Ascending aorta (tissue), 2 donors: Measurements from ENCODE around the gene PGA5. TPM values are rescaled to one million over a fixed set of nuclear protein-coding genes. Genes with fewer than 3 reads are reported as not detected.

ENCODE experiments used
- DNase-seq, 2 donors: peaks; one replicate each; pipeline ENCODE4 v3.0.0-alpha.2; 2019; ENCODE audit warnings: low spot score in 2 of 2
- H3K27ac ChIP-seq, 2 donors: fragments of 200-600 bp; sonication (generic); one replicate each; pipeline ENCODE4 v1.5.1; 2016 to 2017; ENCODE audit warnings: mild to moderate bottlenecking in 1 of 2
- H3K27me3 ChIP-seq: fragments of 200-600 bp; sonication (generic); one replicate; pipeline ENCODE4 v1.5.1; 2017
- H3K36me3 ChIP-seq, 2 donors: fragments of 200-600 bp; sonication (generic); one replicate each; pipeline ENCODE4 v1.5.1; 2016
- H3K4me1 ChIP-seq, 2 donors: fragments of 200-600 bp; sonication (generic); one replicate each; pipeline ENCODE4 v1.5.1; 2016 to 2017; ENCODE audit warnings: mild to moderate bottlenecking in 1 of 2
- H3K4me3 ChIP-seq, 2 donors: fragments of 200-600 bp; sonication (generic); one replicate each; pipeline ENCODE4 v1.5.1; 2016 to 2017; ENCODE audit warnings: mild to moderate bottlenecking in 1 of 2
- H3K9me3 ChIP-seq, 2 donors: fragments of 200-600 bp; sonication (generic); one replicate each; pipeline ENCODE4 v1.5.1; 2016
- CTCF ChIP-seq, 3 experiments: fragments of 200-600 bp in 2 of 3; fragments of 450-650 bp in 1 of 3; sonication (generic) in 2 of 3; IDR thresholded peaks; one replicate each; pipeline ENCODE4 v1.5.1; 2016 to 2019; ENCODE audit warnings: antibody characterized with exemption in 3 of 3, mild to moderate bottlenecking in 1 of 3, moderate library complexity in 1 of 3
- intact Hi-C: fragments of 100-400 bp; cut with DNase I; formaldehyde crosslinking; loops from one replicate; pipeline ENCODE4 v1.15.1; 2023
- total RNA-seq: library from RNA; depleted of rRNA; stranded (reverse); fragments of >200 nt; gene quantifications from one replicate; pipeline ENCODE4 v1.1.0, GENCODE V29; 2016

The PGA5 gene
- total RNA-seq, 1 donor from 2014 or later = 2.0 TPM

- no peaks in the 10 kb centered on the region for H3K36me3 ChIP-seq
- H3K4me1 ChIP-seq = no peaks in the 10 kb centered on the region
- H3K4me3 ChIP-seq = no peak overlapping the region
- H3K27ac ChIP-seq = no peak overlapping the region
- no peaks in the 10 kb centered on the region for H3K9me3 ChIP-seq
- no peak for TF ChIP-seq CTCF (IDR thresholded peaks at IDR 0.05)
- DNase-seq = no peak
- H3K27me3 ChIP-seq = no peaks in the 10 kb centered on the region
- intact Hi-C loops = no loop called here
Measured at GRCh38 chr11:61268588-61269250, 27.7 kb downstream of the PGA5 start.

GRCh38 chr11:61270354-61271076, 29.5 kb downstream of the PGA5 start:
- no peaks in the 10 kb centered on the region for H3K9me3 ChIP-seq
- no peak overlapping the region for H3K4me3 ChIP-seq
- no peaks in the 10 kb centered on the region for H3K36me3 ChIP-seq
- no peaks in the 10 kb centered on the region for H3K27me3 ChIP-seq
- no peak for DNase-seq
- intact Hi-C loops = no loop called here
- no peak overlapping the region for H3K27ac ChIP-seq
- no peak for TF ChIP-seq CTCF (IDR thresholded peaks at IDR 0.05)
- H3K4me1 ChIP-seq = no peaks in the 10 kb centered on the region

- Histone ChIP-seq H3K4me3 (no peak overlapping the region), H3K27me3 (no peaks in the 10 kb centered on the region), H3K9me3 (no peaks in the 10 kb centered on the region), H3K27ac (no peak overlapping the region), H3K36me3 (no peaks in the 10 kb centered on the region), H3K4me1 (no peaks in the 10 kb centered on the region)
- intact Hi-C loops = no loop called here
- no peak for TF ChIP-seq CTCF (IDR thresholded peaks at IDR 0.05)
- no peak for DNase-seq
Measured at GRCh38 chr11:61272731-61273130, 31.8 kb downstream of the PGA5 start.

- intact Hi-C loops = no loop called here
- no peak for TF ChIP-seq CTCF (IDR thresholded peaks at IDR 0.05)
- H3K27me3 ChIP-seq = no peaks in the 10 kb centered on the region
- no peaks in the 10 kb centered on the region for H3K9me3 ChIP-seq
- no peaks in the 10 kb centered on the region for H3K36me3 ChIP-seq
- no peak for DNase-seq
- no peak overlapping the region for H3K27ac ChIP-seq
- no peak overlapping the region for H3K4me3 ChIP-seq
- H3K4me1 ChIP-seq = no peaks in the 10 kb centered on the region
Measured at GRCh38 chr11:61273178-61274078, 32.5 kb downstream of the PGA5 start.

- Histone ChIP-seq H3K4me3 (no peak overlapping the region), H3K27ac (no peak overlapping the region), H3K27me3 (no peaks in the 10 kb centered on the region), H3K36me3 (no peaks in the 10 kb centered on the region), H3K9me3 (no peaks in the 10 kb centered on the region), H3K4me1 (no peaks in the 10 kb centered on the region)
- intact Hi-C loops = no loop called here
- TF ChIP-seq CTCF (IDR thresholded peaks at IDR 0.05) = no peak
- DNase-seq = no peak
Measured at GRCh38 chr11:61274084-61274483, 33.1 kb downstream of the PGA5 start.
